Peyer's patch (tissue), 4 donors: ENCODE measurements around the gene IRF1. TPM values are rescaled to one million over a fixed set of nuclear protein-coding genes. Genes with fewer than 3 reads are reported as not detected.
A peak's percentile ranks its signal among the peaks of the same experiment; 100 is the strongest.

Experiments
- DNase-seq, 3 donors: peaks; one replicate each; pipeline ENCODE4 v3.0.0-alpha.2; 2017 to 2019
- H3K27ac ChIP-seq, 4 donors: fragments of 200-600 bp; sonication (generic); one replicate each; pipeline ENCODE4 v1.5.1; 2016 to 2019
- H3K27me3 ChIP-seq, 2 donors: fragments of 200-600 bp; sonication (generic); one replicate each; pipeline ENCODE4 v1.5.1; 2019
- H3K36me3 ChIP-seq, 3 donors: fragments of 200-600 bp; sonication (generic); one replicate each; pipeline ENCODE4 v1.5.1; 2016 to 2019
- H3K4me1 ChIP-seq, 4 donors: fragments of 200-600 bp; sonication (generic); one replicate each; pipeline ENCODE4 v1.5.1; 2016 to 2019
- H3K4me3 ChIP-seq, 4 donors: fragments of 200-600 bp; sonication (generic); 1 replicate in 3 of 4; 2 replicates in 1 of 4; pipeline ENCODE4 v1.5.1; 2016 to 2019; ENCODE audit warnings: mild to moderate bottlenecking in 1 of 4
- H3K9me3 ChIP-seq, 4 donors: fragments of 200-600 bp; sonication (generic); one replicate each; pipeline ENCODE4 v1.5.1; 2016 to 2019; ENCODE audit warnings: mild to moderate bottlenecking in 1 of 4
- POLR2A ChIP-seq, 2 donors: fragments of 450-650 bp; IDR thresholded peaks; one replicate each; pipeline ENCODE4 v1.5.1; 2017; ENCODE audit warnings: antibody characterized with exemption in 2 of 2, mild to moderate bottlenecking in 2 of 2, moderate library complexity in 2 of 2
- total RNA-seq, 4 donors: library from RNA; depleted of rRNA; stranded (reverse); fragments of >200 nt; gene quantifications; one replicate each; pipeline ENCODE4 v1.1.0, GENCODE V29; 2016
- TF ChIP-seq, protein P1 (sequence below), 6 experiments: fragments of 450-650 bp in 4 of 6; fragments of 200-600 bp in 2 of 6; sonication (generic) in 1 of 6; IDR thresholded peaks; one replicate each; pipeline ENCODE4 v1.5.1; 2017 to 2019; ENCODE audit warnings: antibody characterized with exemption in 6 of 6, mild to moderate bottlenecking in 3 of 6, moderate library complexity in 1 of 6

The IRF1 gene
- total RNA-seq, 4 donors from 2014 or later, result 92.7 to 152 (median 122) TPM

DNA sequence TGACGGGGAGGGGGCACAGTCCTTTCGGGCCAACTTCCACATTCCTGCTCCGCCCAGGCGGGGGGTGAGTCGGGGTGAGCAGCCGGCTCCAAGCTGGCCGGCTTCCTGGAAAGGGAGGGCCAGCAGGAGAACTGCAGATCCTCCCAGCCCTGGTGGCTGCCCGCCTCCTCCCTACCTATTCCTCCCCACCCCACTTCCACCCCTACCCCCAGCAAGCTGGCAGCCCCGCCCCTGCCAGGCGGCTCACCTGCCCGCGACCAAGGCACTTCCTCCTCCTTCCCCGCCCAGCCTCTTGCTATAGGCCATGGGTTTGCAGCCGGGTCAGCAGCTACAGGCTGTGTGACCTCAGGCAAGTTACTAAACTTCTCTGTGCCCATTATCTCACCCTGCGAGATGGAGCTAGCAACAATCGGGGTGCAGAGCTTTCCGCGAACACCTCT, 5.6 kb upstream of the IRF1 start:
- peaks cover 14 to 67% (median 28%) of the 10 kb centered on the region in 4 donors for H3K4me1 ChIP-seq
- no peaks in the 10 kb centered on the region for H3K27me3 ChIP-seq
- DNase-seq, result peak; percentile 96 to 97 (median 96)

DNA sequence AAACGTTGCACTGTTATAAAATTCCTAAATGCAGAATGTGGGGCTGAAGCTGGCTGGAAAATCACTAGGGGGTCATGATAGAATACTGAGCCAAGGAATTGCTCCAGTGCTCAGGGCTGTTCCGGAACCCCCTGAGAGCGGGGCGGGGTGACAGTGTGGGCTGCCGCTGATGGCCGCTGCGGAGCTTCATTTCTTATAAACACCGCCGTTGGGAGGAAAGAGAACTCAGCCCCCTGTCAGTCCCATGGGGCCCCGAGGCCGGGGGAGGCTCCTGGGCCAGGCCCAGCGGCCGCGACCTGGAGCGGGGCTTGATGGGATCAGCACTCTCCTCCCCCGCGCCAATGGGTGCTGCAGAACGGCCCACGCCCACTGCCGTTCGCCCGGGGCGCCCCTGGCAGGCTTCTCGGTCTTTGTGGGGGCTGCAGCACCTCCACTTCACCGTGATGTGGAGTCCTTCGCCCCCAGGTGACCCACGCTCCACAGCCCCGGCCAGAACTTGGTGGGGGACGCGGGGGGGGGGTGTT, 5.2 kb upstream of the IRF1 start:
- Histone ChIP-seq H3K36me3 (no peaks in the 10 kb centered on the region), H3K27me3 (no peaks in the 10 kb centered on the region), H3K27ac (peak overlapping the region; percentile 93 to 99 (median 97)), H3K4me3 (peak overlapping the region; percentile 57 to 74 (median 67)), H3K9me3 (no peaks in the 10 kb centered on the region), H3K4me1 (peaks cover 15 to 64% (median 25%) of the 10 kb centered on the region in 4 donors)
- DNase-seq, result peak; percentile 84 to 91 (median 90)
- TF ChIP-seq, protein P1, sequence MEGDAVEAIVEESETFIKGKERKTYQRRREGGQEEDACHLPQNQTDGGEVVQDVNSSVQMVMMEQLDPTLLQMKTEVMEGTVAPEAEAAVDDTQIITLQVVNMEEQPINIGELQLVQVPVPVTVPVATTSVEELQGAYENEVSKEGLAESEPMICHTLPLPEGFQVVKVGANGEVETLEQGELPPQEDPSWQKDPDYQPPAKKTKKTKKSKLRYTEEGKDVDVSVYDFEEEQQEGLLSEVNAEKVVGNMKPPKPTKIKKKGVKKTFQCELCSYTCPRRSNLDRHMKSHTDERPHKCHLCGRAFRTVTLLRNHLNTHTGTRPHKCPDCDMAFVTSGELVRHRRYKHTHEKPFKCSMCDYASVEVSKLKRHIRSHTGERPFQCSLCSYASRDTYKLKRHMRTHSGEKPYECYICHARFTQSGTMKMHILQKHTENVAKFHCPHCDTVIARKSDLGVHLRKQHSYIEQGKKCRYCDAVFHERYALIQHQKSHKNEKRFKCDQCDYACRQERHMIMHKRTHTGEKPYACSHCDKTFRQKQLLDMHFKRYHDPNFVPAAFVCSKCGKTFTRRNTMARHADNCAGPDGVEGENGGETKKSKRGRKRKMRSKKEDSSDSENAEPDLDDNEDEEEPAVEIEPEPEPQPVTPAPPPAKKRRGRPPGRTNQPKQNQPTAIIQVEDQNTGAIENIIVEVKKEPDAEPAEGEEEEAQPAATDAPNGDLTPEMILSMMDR (IDR thresholded peaks at IDR 0.05), result peak in 1 of 6 experiments; percentile 17
- TF ChIP-seq POLR2A (IDR thresholded peaks at IDR 0.05), result peak; percentile 26 to 40

More for the DNA sequence above, 5.6 kb upstream of the IRF1 start:
- Histone ChIP-seq H3K36me3 (no peaks in the 10 kb centered on the region), H3K9me3 (no peaks in the 10 kb centered on the region), H3K27ac (peak overlapping the region; percentile 93 to 99 (median 97)), H3K4me3 (peak overlapping the region; percentile 57 to 74 (median 67))
- no peak for TF ChIP-seq POLR2A (IDR thresholded peaks at IDR 0.05)
- TF ChIP-seq, protein P1 (IDR thresholded peaks at IDR 0.05), result no peak

DNA sequence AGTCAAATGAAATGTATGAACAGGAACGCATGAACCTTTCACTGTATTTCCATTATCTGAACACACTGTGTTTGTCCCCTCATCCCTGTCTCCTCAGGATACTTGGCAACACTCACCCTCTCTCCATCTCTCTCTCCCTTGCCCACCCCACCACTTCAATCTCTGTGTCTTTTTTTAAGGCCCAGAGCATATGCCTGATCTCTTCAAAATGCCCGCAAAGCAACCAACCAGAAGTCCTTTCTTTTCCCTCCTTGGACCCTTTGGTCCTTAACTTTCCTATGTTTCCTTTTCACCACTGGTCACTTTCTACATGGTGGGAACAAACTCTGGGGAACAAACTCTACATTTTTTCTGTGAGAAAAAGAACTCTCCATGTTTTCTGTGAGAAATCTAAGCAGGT, 3.2 kb upstream of the IRF1 start:
- peaks cover 15 to 55% (median 25%) of the 10 kb centered on the region in 4 donors for H3K4me1 ChIP-seq
- H3K36me3 ChIP-seq, result no peaks in the 10 kb centered on the region
- H3K27ac ChIP-seq, result peak overlapping the region; percentile 93 to 99 (median 97)
- H3K4me3 ChIP-seq, result no peak overlapping the region
- no peak for DNase-seq
- H3K9me3 ChIP-seq, result no peaks in the 10 kb centered on the region
- H3K27me3 ChIP-seq, result no peaks in the 10 kb centered on the region
- TF ChIP-seq POLR2A (IDR thresholded peaks at IDR 0.05), result no peak
- TF ChIP-seq, protein P1 (IDR thresholded peaks at IDR 0.05), result no peak

DNA sequence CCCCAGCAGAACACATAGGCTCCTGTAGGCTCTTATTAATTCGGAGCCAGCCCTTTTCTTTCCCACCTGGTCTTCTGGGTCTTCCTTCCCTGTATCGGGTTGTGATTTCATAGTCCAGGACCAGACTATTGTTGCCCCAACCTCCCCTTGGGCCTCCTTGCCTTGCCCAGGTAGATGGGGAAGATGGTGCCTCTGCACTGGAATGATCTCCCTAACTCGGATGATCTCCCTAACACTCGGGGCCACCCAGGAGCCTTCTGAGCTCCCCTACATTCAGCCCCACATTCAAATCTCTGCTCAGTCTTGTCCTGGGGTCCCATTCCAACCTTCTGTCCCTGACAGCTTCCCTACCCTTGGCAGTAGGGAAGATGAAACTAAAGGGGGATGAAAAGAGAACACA, 2.7 kb upstream of the IRF1 start:
- TF ChIP-seq POLR2A (IDR thresholded peaks at IDR 0.05), result no peak
- TF ChIP-seq, protein P1 (IDR thresholded peaks at IDR 0.05), result no peak
- Histone ChIP-seq H3K27me3 (no peaks in the 10 kb centered on the region), H3K4me3 (no peak overlapping the region), H3K36me3 (peaks cover 0 to 5% (median 0%) of the 10 kb centered on the region in 3 donors), H3K9me3 (no peaks in the 10 kb centered on the region), H3K27ac (peak overlapping the region in 1 of 4 donors; percentile 100), H3K4me1 (peaks cover 15 to 61% (median 30%) of the 10 kb centered on the region in 4 donors)
- peak in 2 of 3 donors; percentile 14 to 22 for DNase-seq

DNA sequence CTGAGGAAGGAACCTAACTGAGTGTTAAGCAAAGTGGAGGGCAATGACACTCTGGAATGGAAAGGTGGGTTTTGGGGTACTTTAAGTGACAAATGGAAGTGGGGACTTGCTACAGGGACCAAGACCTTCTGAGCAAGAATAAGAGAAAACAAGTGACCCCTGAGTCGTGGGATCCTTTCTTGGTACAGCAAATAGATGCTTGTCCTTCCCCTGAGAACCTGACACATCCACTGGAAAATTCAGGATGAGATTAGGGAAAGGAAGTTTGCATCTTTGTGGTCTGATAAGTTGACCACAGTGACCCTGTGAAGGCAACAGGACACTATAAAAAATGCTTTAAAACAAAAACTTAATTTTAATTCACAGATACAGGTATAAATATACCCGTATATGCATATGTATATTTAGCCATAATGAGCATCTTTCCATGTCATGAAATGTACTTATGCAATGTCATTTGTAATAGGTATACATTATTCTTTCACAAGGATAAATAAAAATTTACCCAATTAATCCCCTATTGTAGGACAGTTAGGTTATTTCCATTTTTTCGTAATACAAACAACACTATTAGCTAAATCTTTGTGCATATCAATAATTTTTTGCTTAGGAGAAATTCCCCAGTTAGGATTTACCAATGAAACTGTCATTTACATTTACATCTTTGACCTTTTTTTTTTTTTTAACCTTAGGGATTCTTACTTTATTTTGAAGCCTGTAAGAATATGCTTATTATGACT, 2.0 kb upstream of the IRF1 start:
- H3K36me3 ChIP-seq, result peaks cover 0 to 12% (median 0%) of the 10 kb centered on the region in 3 donors
- no peak for DNase-seq
- H3K27me3 ChIP-seq, result no peaks in the 10 kb centered on the region
- no peaks in the 10 kb centered on the region for H3K9me3 ChIP-seq
- no peak overlapping the region for H3K4me3 ChIP-seq
- H3K4me1 ChIP-seq, result peaks cover 15 to 61% (median 36%) of the 10 kb centered on the region in 4 donors
- TF ChIP-seq POLR2A (IDR thresholded peaks at IDR 0.05), result no peak
- TF ChIP-seq, protein P1 (IDR thresholded peaks at IDR 0.05), result no peak
- peak overlapping the region; percentile 95 to 100 (median 99) for H3K27ac ChIP-seq
